GM21515 (cell line): ENCODE measurements around the gene BRDT.
"Not testable (repeated sequence)": the region's sequence is repeated elsewhere in the genome, so short reads cannot be mapped to it uniquely, and the experiment has no call there.

Experiments
- ATAC-seq: cut with Tn5 transposase; IDR thresholded peaks from one replicate; pipeline ENCODE4 v1.9.1; 2021; ENCODE audit not compliant: unreplicated experiment

Gene BRDT

DNA sequence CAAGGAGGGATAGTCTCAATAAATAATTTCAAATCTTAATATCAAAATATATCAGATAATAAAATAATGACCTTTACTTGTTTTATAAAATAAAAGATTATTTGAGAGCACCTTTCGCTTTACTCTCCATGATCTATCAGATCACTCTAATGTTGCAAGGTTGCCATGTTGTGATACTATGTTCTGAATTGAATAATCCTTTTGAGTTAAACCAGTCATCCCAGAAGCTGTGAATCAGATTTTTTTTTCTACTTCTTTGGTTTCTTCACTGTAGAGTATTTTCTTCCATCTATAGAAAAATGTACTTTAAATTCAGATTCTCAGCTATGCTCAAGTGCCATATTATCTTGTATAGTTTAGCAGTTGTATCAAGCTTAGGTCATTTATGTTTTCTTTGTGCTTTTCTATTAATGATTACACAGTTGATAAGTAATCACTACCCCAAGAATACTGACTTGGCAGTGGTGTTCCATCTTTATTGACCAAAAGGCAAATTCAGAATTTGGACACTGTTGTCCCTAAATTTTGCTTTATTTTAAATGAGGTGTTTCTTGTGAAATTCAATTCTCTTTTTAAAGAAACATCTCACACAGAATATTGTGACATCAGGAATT is 32.9 kb downstream of the BRDT start:
- ATAC-seq, result no peak

- no peak for ATAC-seq
These were observed 44.1 kb downstream of the BRDT start for GRCh38 chr1:91993256-91993655.

DNA sequence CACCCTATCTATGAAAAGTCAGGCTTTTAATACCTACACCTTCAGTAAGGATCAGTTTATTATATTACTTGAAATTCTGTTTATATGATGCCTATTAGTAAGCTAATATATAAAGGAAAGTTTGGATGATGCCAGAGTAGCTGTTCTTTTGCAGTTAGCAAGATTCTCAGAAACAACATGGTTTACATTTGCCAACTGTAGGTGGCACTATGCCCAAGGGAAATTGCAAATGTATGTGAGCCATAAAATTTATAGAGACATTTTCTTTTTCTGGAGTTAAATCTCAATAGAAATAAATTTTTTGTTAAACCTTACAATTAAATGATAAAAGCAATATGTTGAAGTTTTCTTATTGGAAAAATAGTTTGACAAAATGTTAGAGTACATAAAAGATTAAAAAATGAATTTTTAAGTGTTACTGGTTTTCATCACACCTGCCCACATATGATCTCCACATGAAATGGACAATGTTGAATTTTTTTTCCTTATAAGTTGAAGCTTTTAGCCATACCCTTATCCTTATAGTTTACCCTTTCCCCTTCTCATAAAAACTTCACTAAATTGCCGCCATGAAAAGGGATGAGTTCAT is 48.5 kb downstream of the BRDT start:
- ATAC-seq, result no peak

- no peak for ATAC-seq
These were observed 54.9 kb downstream of the BRDT start for GRCh38 chr1:92004129-92004528.

- no peak for ATAC-seq
These were observed 64.7 kb downstream of the BRDT start for GRCh38 chr1:92013923-92014322.

DNA sequence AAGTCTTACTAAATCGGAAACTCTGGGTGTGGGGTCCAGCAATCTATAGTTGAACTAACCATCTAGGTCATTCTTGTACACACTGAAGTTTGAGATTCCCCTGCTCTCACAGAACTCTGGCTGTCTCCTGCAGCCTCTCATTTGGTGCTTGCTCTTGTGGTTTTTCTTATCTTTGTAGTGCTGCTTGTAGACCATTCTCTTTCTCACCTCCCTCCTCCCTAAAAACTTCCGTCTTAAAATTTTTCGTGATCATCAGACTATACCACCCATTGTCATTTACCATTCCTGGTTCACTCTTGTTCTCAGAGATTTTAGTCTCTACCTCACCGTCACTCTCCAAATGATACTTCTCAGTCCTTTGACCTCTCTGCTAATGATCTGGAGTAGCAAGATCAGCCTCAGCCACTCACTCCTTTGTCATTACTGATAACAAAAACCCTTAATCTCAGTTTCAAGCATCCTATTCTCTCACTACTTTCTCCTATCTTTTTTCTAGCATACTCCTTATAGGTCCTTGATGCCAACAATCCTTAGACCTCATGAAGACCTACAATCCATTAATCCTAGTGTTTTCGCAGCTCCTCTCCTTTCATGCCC is 67.6 kb downstream of the BRDT start:
- ATAC-seq, result no peak

DNA sequence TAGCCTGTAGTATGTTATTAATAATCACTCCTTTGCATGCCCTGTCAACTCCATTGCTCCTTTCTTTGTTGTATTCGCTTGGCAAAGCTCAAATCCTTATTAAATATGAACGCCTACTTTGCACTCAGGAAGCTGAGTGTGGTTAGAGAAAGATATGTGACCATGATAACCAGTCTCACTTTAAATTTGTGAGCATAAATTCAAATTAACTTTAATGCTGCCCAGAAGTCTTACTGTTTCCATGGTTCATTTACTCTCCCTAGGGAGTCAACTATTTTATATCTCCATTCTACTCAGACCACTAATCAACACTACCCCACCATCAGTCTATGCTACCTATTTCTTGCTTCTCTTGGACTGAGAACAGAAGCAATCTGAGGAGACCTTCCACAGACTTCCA is 68.5 kb downstream of the BRDT start:
- no peak for ATAC-seq

- ATAC-seq, result not testable (repeated sequence)
These were observed 76.8 kb downstream of the BRDT start for GRCh38 chr1:92026042-92026441.

- ATAC-seq, result no peak
These were observed 77.6 kb downstream of the BRDT start for GRCh38 chr1:92026806-92027205.

DNA sequence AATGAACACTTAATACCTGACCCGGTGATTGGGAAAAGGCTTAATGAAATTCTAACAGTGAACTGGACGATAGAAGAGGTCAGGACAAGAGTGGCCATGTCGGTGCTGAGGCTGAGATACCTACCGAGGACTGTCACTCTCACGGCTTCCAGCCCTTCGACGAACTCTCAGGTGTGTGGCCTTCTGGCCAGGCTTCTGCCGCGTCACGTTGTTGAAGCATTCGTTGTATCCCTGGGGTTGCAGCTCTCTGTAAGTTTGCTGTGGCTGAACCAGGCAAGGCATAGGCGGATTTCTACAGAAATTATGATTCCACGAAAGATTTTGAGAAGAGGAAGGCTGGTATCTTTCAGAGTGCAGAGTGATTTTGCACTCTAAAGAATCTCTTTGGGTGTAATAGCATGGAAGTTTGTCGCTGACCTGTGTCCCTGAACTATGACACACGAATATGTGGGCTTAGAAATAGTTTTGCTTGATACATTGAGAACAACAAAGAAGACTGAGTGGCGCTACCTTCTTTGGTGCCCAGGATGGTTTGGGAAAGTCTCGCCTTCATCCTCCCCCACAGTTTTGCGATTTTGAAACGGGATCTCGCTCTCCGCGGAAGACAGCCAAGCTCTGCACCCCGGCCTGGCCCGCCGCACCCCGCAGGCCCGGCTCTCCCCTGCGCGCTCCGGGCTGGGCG is 80.2 kb downstream of the BRDT start:
- ATAC-seq, result no peak

DNA sequence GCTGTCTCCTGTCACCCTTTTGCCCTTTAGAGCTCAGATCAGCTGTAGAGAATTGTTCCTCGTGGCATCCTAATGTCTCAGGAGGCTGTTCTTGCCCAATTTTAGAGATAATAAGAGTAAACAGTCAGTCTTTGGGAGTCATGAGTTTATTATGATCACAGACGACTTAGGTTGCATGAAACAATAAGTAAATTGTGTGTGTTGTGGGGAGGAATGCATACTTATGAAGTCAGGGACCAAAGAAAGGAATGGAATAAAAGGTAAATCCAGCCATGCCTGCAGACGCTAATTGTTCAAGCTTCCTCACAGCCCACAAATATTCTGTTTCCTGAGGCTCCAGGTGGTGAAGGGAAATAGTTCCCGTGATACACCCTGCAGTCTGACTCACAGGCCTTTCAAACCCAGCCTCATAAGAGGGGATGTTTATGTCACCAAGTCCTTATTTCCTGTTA is 81.5 kb downstream of the BRDT start:
- ATAC-seq, result no peak

- no peak for ATAC-seq
These were observed 82.3 kb downstream of the BRDT start for GRCh38 chr1:92031281-92032110.

DNA sequence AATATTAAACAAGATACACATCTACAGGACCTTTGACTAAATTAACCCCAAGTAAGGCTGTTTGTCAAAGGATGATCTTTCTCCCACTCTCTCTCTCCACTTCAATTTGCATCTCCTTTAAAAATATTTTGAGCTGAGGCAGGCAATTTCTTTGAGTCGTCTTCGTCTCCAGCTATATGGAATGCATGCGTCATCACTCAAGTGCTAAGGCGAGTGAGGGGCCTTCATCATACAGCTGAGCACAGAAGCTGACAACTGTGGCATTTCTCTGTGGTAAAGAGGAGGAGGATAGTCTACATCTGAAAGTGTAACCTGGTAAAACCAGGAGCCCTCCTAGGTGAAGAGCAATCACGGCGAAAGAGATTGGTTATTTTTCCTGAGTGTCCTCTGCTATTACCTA is 88.2 kb downstream of the BRDT start:
- ATAC-seq, result no peak

- ATAC-seq, result no peak
These were observed 89.6 kb downstream of the BRDT start for GRCh38 chr1:92038695-92039346.

DNA sequence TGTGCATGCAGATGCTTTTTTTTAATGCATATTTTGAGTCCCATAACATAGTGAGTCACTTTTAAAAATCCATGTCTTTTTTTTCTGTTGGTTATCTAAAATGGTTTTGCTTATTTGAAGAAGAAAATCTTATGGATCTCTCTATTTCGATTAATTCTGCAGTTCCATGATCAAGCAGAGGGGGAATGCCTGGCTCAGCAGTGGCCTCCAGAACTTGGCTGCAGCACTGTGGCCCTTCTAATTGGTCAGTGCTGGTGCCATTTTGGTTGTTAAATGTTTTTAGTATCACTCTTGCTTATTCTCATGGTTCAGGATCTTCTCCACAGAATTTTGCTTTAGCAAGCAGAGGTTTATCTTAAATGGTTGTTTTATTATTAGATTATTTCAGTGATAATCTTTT is 91.8 kb downstream of the BRDT start:
- ATAC-seq, result no peak

DNA sequence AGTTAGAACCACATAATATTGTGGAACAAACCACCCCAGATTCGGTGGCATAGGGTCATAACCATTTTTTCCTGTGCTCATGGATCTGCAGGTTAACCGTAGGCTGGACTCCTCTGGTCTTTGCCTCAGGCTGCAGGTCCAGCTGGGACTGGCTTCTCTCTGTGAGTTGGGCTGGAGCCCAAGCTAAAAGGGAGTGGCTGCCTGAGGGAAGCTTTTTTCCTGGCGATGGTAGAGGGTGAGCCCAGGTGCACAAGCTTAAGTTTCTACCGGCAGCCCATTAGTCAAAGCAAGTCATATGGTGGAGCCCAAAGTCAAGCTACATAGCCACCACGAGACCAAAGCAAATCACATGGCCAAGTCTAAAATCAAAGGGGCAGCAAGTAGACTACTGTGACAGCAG is 94.4 kb downstream of the BRDT start:
- no peak for ATAC-seq

- no peak for ATAC-seq
These were observed 96.7 kb downstream of the BRDT start for GRCh38 chr1:92045766-92046495.

- no peak for ATAC-seq
These were observed 102.7 kb downstream of the BRDT start for GRCh38 chr1:92051948-92052347.
